ENCODE measurements around the gene ACTN2. TPM values are rescaled to one million over a fixed set of nuclear protein-coding genes. Genes with fewer than 3 reads are reported as not detected.

The ACTN2 gene
- total RNA-seq, 2 experiments from 2014 or later: 0.11 to 0.18 TPM

GRCh38 chr1:236746785-236747184, 60.5 kb downstream of the ACTN2 start:
- no peak overlapping the region for H3K27ac Mint-ChIP-seq
- ATAC-seq (no peak), DNase-seq (no peak)
- H3K4me3 Mint-ChIP-seq: no peak overlapping the region
- peaks cover 17% of the 10 kb centered on the region for H3K27me3 Mint-ChIP-seq
- CTCF ChIA-PET: no interaction called here
- H3K9me3 Mint-ChIP-seq: no peaks in the 10 kb centered on the region
- no peaks in the 10 kb centered on the region for H3K36me3 Mint-ChIP-seq (ENCODE audit: low read depth)
- intact Hi-C loops (cut with micrococcal nuclease): no loop called here
- no peaks in the 10 kb centered on the region for H3K4me1 Mint-ChIP-seq (ENCODE audit: low read depth)
- POLR2A ChIA-PET: no interaction called here
- no peak for TF ChIP-seq CTCF (IDR thresholded peaks at IDR 0.05)

GRCh38 chr1:236747311-236747985, 61.1 kb downstream of the ACTN2 start:
- POLR2A ChIA-PET: no interaction called here
- H3K36me3 Mint-ChIP-seq (ENCODE audit: low read depth): no peaks in the 10 kb centered on the region

GRCh38 chr1:236748268-236748870, 62.1 kb downstream of the ACTN2 start:
- H3K36me3 Mint-ChIP-seq (ENCODE audit: low read depth): no peaks in the 10 kb centered on the region
- no peak for TF ChIP-seq CTCF (IDR thresholded peaks at IDR 0.05)
- CTCF ChIA-PET: interaction anchor here (1.0 to 3.6 kb wide), 3 partner anchors 11 to 17 kb away, joined by 3 to 19 read pairs (median 6); no protein-coding TSS in a partner anchor
- H3K4me3 Mint-ChIP-seq: no peak overlapping the region
- peaks cover 19% of the 10 kb centered on the region for H3K27me3 Mint-ChIP-seq
- intact Hi-C loops (cut with micrococcal nuclease): no loop called here
- ATAC-seq: no peak
- no peak for DNase-seq
- POLR2A ChIA-PET: no interaction called here
- H3K4me1 Mint-ChIP-seq (ENCODE audit: low read depth): no peaks in the 10 kb centered on the region
- no peak overlapping the region for H3K27ac Mint-ChIP-seq
- H3K9me3 Mint-ChIP-seq: no peaks in the 10 kb centered on the region

More at GRCh38 chr1:236747311-236747985, 61.1 kb downstream of the ACTN2 start:
- intact Hi-C loops (cut with micrococcal nuclease): no loop called here
- CTCF ChIA-PET: interaction anchor here (1.0 to 1.1 kb wide), 2 partner anchors 12 to 16 kb away, joined by 3 to 6 read pairs; no protein-coding TSS in a partner anchor
- Mint-ChIP-seq H3K9me3 (no peaks in the 10 kb centered on the region), H3K4me1 (ENCODE audit: low read depth) (no peaks in the 10 kb centered on the region), H3K4me3 (no peak overlapping the region), H3K27me3 (peaks cover 19% of the 10 kb centered on the region), H3K27ac (no peak overlapping the region)
- DNase-seq (no peak), ATAC-seq (no peak)
- no peak for TF ChIP-seq CTCF (IDR thresholded peaks at IDR 0.05)

DNA sequence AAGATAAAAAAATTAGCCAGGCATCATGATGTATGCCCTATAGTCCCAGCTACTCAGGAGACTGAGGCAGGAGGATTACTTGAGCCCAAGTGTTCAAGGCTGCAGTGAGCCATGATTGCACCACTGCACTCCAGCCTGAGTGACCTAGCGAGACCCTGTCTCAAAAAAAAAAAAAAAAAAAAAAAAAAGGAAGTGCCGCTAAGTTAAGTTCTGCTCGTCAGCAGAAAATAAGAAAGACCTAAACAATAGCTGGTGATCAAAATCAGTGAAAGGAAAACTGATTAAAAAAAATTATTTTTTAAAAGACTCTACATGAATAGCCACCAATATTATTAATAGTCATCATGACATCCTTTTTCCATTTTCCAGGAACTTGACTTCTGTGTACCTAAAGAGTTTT, 64.6 kb downstream of the ACTN2 start:
- ATAC-seq (no peak), DNase-seq (no peak)
- POLR2A ChIA-PET: no interaction called here
- no peaks in the 10 kb centered on the region for H3K36me3 Mint-ChIP-seq (ENCODE audit: low read depth)
- no peaks in the 10 kb centered on the region for H3K9me3 Mint-ChIP-seq
- H3K4me1 Mint-ChIP-seq (ENCODE audit: low read depth): no peaks in the 10 kb centered on the region
- no peak for TF ChIP-seq CTCF (IDR thresholded peaks at IDR 0.05)
- CTCF ChIA-PET: interaction anchor here (3.6 kb wide), 1 partner anchor 9 kb away, joined by 19 read pairs; no protein-coding TSS in a partner anchor
- intact Hi-C loops (cut with micrococcal nuclease): loop anchor here (10.0 kb wide), 1 partner anchor 634 kb away; no protein-coding TSS in a partner anchor
- no peak overlapping the region for H3K27ac Mint-ChIP-seq
- H3K27me3 Mint-ChIP-seq: peaks cover 16% of the 10 kb centered on the region
- no peak overlapping the region for H3K4me3 Mint-ChIP-seq

DNA sequence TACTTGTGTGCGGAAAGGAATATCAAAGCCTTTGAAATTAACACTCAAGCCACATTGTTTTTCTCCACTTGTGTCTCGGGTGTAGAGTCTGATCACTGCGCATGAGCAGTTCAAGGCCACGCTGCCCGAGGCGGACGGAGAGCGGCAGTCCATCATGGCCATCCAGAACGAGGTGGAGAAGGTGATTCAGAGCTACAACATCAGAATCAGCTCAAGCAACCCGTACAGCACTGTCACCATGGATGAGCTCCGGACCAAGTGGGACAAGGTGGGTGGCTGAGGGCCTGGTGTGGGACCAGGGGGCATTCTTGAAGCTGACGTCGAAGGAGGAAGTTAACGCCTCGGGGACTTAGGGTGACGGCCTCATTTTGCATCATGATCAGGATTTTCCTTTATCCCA, 65.1 kb downstream of the ACTN2 start:
- DNase-seq (no peak), ATAC-seq (no peak)
- H3K27ac Mint-ChIP-seq: no peak overlapping the region
- CTCF ChIA-PET: interaction anchor here (1.1 to 3.6 kb wide), 2 partner anchors 8 to 118 kb away, joined by 3 to 19 read pairs; no protein-coding TSS in a partner anchor
- H3K4me1 Mint-ChIP-seq (ENCODE audit: low read depth): no peaks in the 10 kb centered on the region
- POLR2A ChIA-PET: no interaction called here
- H3K27me3 Mint-ChIP-seq: peaks cover 16% of the 10 kb centered on the region
- TF ChIP-seq CTCF (IDR thresholded peaks at IDR 0.05): no peak
- H3K36me3 Mint-ChIP-seq (ENCODE audit: low read depth): no peaks in the 10 kb centered on the region
- no peaks in the 10 kb centered on the region for H3K9me3 Mint-ChIP-seq
- intact Hi-C loops (cut with micrococcal nuclease): loop anchor here (10.0 kb wide), 1 partner anchor 633 kb away; no protein-coding TSS in a partner anchor
- H3K4me3 Mint-ChIP-seq: no peak overlapping the region
